ENCODE data around the gene RPL32. TPM values are rescaled to one million over a fixed set of nuclear protein-coding genes. Genes with fewer than 3 reads are reported as not detected.

RPL32 gene
- total and polyA plus RNA-seq, 8 donors: 71.5 to 3,985 (median 2,039) TPM

DNA sequence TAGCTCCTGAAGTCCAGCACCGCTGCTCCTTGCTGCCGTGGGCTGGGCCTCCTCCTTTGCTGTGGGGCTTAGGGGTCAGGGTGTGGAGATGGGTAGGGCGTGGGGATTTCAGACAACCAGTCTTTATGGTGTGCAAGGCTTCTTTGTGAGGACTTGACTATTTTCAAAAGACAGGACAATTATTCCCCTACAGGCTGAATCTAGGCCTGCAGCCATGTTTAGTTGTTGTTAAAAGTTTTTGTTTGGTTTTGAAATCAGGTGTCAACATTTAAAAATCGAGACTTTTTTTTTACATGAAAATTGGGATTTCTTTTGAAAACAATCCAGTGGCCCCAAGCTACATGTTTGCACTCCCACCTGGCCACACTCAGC lies 10.6 kb downstream of the RPL32 start:
- Histone ChIP-seq H3K9me3 (no peaks in the 10 kb centered on the region), H3K36me3 (peaks cover 41 to 100% (median 78%) of the 10 kb centered on the region in 4 donors), H3K27me3 (no peaks in the 10 kb centered on the region), H3K4me1 (no peaks in the 10 kb centered on the region), H3K4me3 (no peak overlapping the region), H3K27ac (no peak overlapping the region)
- TF ChIP-seq, protein P1, sequence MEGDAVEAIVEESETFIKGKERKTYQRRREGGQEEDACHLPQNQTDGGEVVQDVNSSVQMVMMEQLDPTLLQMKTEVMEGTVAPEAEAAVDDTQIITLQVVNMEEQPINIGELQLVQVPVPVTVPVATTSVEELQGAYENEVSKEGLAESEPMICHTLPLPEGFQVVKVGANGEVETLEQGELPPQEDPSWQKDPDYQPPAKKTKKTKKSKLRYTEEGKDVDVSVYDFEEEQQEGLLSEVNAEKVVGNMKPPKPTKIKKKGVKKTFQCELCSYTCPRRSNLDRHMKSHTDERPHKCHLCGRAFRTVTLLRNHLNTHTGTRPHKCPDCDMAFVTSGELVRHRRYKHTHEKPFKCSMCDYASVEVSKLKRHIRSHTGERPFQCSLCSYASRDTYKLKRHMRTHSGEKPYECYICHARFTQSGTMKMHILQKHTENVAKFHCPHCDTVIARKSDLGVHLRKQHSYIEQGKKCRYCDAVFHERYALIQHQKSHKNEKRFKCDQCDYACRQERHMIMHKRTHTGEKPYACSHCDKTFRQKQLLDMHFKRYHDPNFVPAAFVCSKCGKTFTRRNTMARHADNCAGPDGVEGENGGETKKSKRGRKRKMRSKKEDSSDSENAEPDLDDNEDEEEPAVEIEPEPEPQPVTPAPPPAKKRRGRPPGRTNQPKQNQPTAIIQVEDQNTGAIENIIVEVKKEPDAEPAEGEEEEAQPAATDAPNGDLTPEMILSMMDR (IDR thresholded peaks at IDR 0.05): peak in 1 of 7 experiments; percentile 5
- TF ChIP-seq POLR2AphosphoS5 (IDR thresholded peaks at IDR 0.05): no peak
- DNase-seq: no peak
- WGBS, 5 donors: 66 to 83% (median 76%) methylated on average over 4 of the region's 4 CpGs
- intact Hi-C loops (cut with DNase I; ENCODE audit: low total_unique reads): no loop called here

DNA sequence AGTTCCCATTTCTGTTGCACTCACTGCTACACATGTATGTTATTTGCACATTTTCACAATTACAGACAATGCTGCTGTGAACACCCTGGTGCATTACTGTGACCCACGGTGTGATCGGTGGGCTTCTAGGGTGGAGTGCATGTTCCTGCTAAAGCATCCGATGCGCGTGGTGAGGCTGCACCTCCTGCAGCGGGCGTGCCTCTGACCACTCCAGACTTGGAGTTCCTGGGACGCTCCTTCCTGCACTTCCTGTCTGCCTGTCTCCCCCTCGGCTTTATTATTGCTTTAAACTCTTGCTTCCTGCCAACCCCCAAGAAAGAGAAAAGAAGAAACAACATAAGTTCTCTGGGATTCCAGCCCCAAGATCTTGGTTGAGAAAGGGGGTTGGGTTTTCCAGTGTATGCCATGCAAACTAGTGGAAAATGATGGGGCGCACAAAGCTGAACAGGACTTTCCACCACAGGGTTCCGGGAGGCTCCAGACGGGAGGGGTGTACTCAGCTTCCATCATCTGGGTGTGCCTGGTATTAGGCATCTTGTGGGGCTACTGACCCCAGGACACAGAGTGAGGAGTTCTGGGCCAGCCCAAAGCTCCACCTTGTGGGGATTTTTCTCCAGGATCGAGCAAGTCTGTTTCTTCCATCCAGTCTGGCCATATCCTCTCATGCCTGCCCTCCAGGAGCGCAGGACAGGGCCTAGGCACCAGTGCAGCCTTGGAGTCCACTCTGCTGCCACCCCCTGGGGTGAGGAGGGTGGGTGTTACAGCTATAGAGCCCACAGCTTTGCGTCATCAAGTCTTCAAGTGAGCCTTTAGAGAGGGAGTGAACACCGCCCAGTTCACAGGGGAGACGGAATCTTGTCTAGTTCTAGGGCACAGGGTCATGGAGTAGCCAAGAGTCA lies 11.2 kb downstream of the RPL32 start:
- H3K4me1 ChIP-seq: no peaks in the 10 kb centered on the region
- H3K36me3 ChIP-seq: peaks cover 37 to 100% (median 76%) of the 10 kb centered on the region in 4 donors
- WGBS, 5 donors: 74 to 80% (median 78%) methylated on average over 14 to 17 of the region's 17 CpGs
- intact Hi-C loops (cut with DNase I; ENCODE audit: low total_unique reads): no loop called here
- no peak overlapping the region for H3K4me3 ChIP-seq
- no peaks in the 10 kb centered on the region for H3K27me3 ChIP-seq
- TF ChIP-seq, protein P1 (IDR thresholded peaks at IDR 0.05): no peak
- TF ChIP-seq EP300 (IDR thresholded peaks at IDR 0.05): no peak
- no peak overlapping the region for H3K27ac ChIP-seq
- no peaks in the 10 kb centered on the region for H3K9me3 ChIP-seq
- no peak for DNase-seq

DNA sequence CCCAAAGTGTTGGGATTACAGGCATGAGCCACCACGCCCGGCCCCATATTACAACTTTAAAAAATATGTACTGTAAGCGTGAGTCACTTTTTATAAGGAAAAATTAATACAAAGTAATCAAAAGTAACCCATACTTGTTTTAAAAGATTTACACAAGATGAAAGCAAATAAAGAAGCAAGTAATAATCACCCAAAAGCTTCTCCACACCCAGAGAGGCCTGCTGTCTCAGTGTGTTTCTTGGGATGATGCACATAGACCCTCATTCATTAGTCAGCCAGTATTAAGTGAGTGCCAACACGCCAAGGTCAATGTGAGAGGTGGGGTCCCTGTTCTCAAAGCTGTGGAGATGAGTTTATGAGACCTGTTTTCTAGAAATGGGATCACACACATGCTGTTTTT lies 12.0 kb downstream of the RPL32 start:
- no peak overlapping the region for H3K4me3 ChIP-seq
- 70 to 80% (median 71%) methylated on average over 4 of the region's 4 CpGs for WGBS, 5 donors
- H3K9me3 ChIP-seq: no peaks in the 10 kb centered on the region
- no peaks in the 10 kb centered on the region for H3K27me3 ChIP-seq
- no peak overlapping the region for H3K27ac ChIP-seq
- no peaks in the 10 kb centered on the region for H3K4me1 ChIP-seq
- H3K36me3 ChIP-seq: peaks cover 31 to 95% (median 69%) of the 10 kb centered on the region in 4 donors
- intact Hi-C loops (cut with DNase I; ENCODE audit: low total_unique reads): no loop called here
- TF ChIP-seq EP300 (IDR thresholded peaks at IDR 0.05) (no peak), POLR2AphosphoS5 (IDR thresholded peaks at IDR 0.05) (no peak), POLR2A (IDR thresholded peaks at IDR 0.05) (no peak)
- TF ChIP-seq, protein P1 (IDR thresholded peaks at IDR 0.05): no peak
- DNase-seq: no peak

DNA sequence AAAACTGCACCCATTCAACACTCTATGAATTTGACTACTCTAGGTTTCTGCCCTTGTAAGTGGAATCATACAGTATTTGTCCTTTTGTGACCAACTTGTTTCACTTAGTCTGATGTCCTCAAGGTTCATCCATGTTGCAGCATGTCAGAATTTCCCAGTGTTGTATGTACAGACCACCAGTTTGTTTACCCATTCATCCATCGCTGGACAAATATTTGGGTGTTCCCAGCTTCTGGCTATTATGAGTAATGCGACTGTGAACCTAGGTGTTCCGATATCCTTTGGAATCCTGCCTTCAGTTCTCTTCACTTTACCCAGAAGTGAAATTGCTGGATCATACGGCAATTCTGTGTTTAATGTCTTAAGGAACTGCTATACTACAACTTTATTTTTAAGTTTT lies 12.6 kb downstream of the RPL32 start:
- Histone ChIP-seq H3K36me3 (peaks cover 24 to 88% (median 63%) of the 10 kb centered on the region in 4 donors), H3K27me3 (no peaks in the 10 kb centered on the region), H3K27ac (no peak overlapping the region), H3K4me1 (no peaks in the 10 kb centered on the region), H3K4me3 (no peak overlapping the region), H3K9me3 (no peaks in the 10 kb centered on the region)
- intact Hi-C loops (cut with DNase I; ENCODE audit: low total_unique reads): no loop called here
- no peak for TF ChIP-seq POLR2A (IDR thresholded peaks at IDR 0.05)
- TF ChIP-seq POLR2AphosphoS5 (IDR thresholded peaks at IDR 0.05): no peak
- no peak for TF ChIP-seq EP300 (IDR thresholded peaks at IDR 0.05)
- TF ChIP-seq, protein P1 (IDR thresholded peaks at IDR 0.05): no peak
- no peak for DNase-seq
- 51 to 71% (median 61%) methylated on average over 4 of the region's 4 CpGs for WGBS, 5 donors

Measured in stomach (tissue), 9 donors.